ENCODE measurements around the gene RFC1.

RFC1 gene

GRCh38 chr4:39312816-39313215 lies 53.3 kb downstream of the RFC1 start:
- no peak for DNase-seq (ENCODE audit: low spot score)
- in situ Hi-C loops (cut with MboI; ENCODE audit: low sequenced_read_pairs, unreplicated experiment), result no loop called here
- no peak for TF ChIP-seq CTCF (IDR thresholded peaks at IDR 0.05; ENCODE audit: borderline replicate concordance, control extremely low read depth, extremely low read depth, insufficient read depth, missing control alignments)

- in situ Hi-C loops (cut with MboI; ENCODE audit: low sequenced_read_pairs, unreplicated experiment), result no loop called here
- DNase-seq (ENCODE audit: low spot score), result no peak
These were observed 57.6 kb downstream of the RFC1 start for GRCh38 chr4:39308611-39309010.

GRCh38 chr4:39305912-39306677 lies 60.1 kb downstream of the RFC1 start:
- in situ Hi-C loops (cut with MboI; ENCODE audit: low sequenced_read_pairs, unreplicated experiment), result no loop called here
- no peak for TF ChIP-seq CTCF (IDR thresholded peaks at IDR 0.05; ENCODE audit: borderline replicate concordance, control extremely low read depth, extremely low read depth, insufficient read depth, missing control alignments)
- no peak for DNase-seq (ENCODE audit: low spot score)

More at GRCh38 chr4:39308611-39309010, 57.6 kb downstream of the RFC1 start:
- no peak for TF ChIP-seq CTCF (IDR thresholded peaks at IDR 0.05; ENCODE audit: borderline replicate concordance, control extremely low read depth, extremely low read depth, insufficient read depth, missing control alignments)

GRCh38 chr4:39304651-39305050 lies 61.5 kb downstream of the RFC1 start:
- DNase-seq (ENCODE audit: low spot score), result no peak
- TF ChIP-seq CTCF (IDR thresholded peaks at IDR 0.05; ENCODE audit: borderline replicate concordance, control extremely low read depth, extremely low read depth, insufficient read depth, missing control alignments), result no peak
- in situ Hi-C loops (cut with MboI; ENCODE audit: low sequenced_read_pairs, unreplicated experiment), result no loop called here

GRCh38 chr4:39303871-39304270 lies 62.3 kb downstream of the RFC1 start:
- no peak for DNase-seq (ENCODE audit: low spot score)
- no peak for TF ChIP-seq CTCF (IDR thresholded peaks at IDR 0.05; ENCODE audit: borderline replicate concordance, control extremely low read depth, extremely low read depth, insufficient read depth, missing control alignments)
- in situ Hi-C loops (cut with MboI; ENCODE audit: low sequenced_read_pairs, unreplicated experiment), result no loop called here

GRCh38 chr4:39302901-39303300 lies 63.3 kb downstream of the RFC1 start:
- TF ChIP-seq CTCF (IDR thresholded peaks at IDR 0.05; ENCODE audit: borderline replicate concordance, control extremely low read depth, extremely low read depth, insufficient read depth, missing control alignments), result no peak
- DNase-seq (ENCODE audit: low spot score), result no peak
- in situ Hi-C loops (cut with MboI; ENCODE audit: low sequenced_read_pairs, unreplicated experiment), result no loop called here

Data from GM13976 (cell line).